Keratinocyte (primary cell): Measurements from ENCODE around the gene RTP3. TPM values are rescaled to one million over a fixed set of nuclear protein-coding genes. Genes with fewer than 3 reads are reported as not detected.

ENCODE experiments used
- DNase-seq: peaks from one replicate; pipeline ENCODE4 v3.0.0-alpha.2; 2011; ENCODE audit warnings: low read depth, missing footprints, low spot score
- FAIRE-seq: peaks from 2 replicates; lab custom pipeline; 2011; peaks lifted over from hg19 to GRCh38; lab: Jason Lieb, UNC
- H2AFZ ChIP-seq: 2 replicates; pipeline ENCODE4 v1.6.0; 2012; ENCODE audit warnings: low read length, control low read depth, inconsistent platforms; ENCODE audit not compliant: control insufficient read depth
- H3K27ac ChIP-seq: 2 replicates; pipeline ENCODE4 v1.5.1; 2011; ENCODE audit warnings: low read length; ENCODE audit not compliant: control insufficient read depth, insufficient read depth
- H3K27me3 ChIP-seq: 3 replicates; pipeline ENCODE4 v1.6.0; 2011; ENCODE audit warnings: low read length; ENCODE audit not compliant: control insufficient read depth, insufficient read depth; ENCODE audit errors: extremely low read depth
- H3K36me3 ChIP-seq, 2 experiments: 2 replicates in 1 of 2; 3 replicates in 1 of 2; pipeline ENCODE4 v1.5.1; 2011; ENCODE audit warnings: low read length in 2 of 2, mild to moderate bottlenecking in 1 of 2; ENCODE audit not compliant: control insufficient read depth in 2 of 2, insufficient read depth in 2 of 2; ENCODE audit errors: extremely low read depth in 1 of 2
- H3K4me1 ChIP-seq: 3 replicates; pipeline ENCODE4 v1.5.1; 2011; ENCODE audit warnings: low read length; ENCODE audit not compliant: control insufficient read depth, insufficient read depth; ENCODE audit errors: extremely low read depth
- H3K4me2 ChIP-seq: 3 replicates; pipeline ENCODE4 v1.6.0; 2011; ENCODE audit warnings: low read depth, low read length; ENCODE audit not compliant: control insufficient read depth, insufficient read depth; ENCODE audit errors: extremely low read depth
- H3K4me3 ChIP-seq, 3 experiments: fragments of 200-600 bp in 1 of 3; sonication (generic) in 1 of 3; 2 replicates in 2 of 3; 3 replicates in 1 of 3; pipeline ENCODE4 v1.5.1; 2011 to 2016; ENCODE audit warnings: low read length in 3 of 3, mild to moderate bottlenecking in 3 of 3, control low read depth in 2 of 3, inconsistent platforms in 1 of 3, low read depth in 1 of 3, mixed read lengths in 1 of 3, mixed run types in 1 of 3, moderate library complexity in 1 of 3; ENCODE audit not compliant: control insufficient read depth in 2 of 3, insufficient read depth in 2 of 3; ENCODE audit errors: extremely low read depth in 1 of 3
- H3K79me2 ChIP-seq: 2 replicates; pipeline ENCODE4 v1.6.0; 2012; ENCODE audit warnings: low read length; ENCODE audit not compliant: control insufficient read depth, insufficient read depth
- H3K9ac ChIP-seq: 3 replicates; pipeline ENCODE4 v1.6.0; 2011; ENCODE audit warnings: low read length; ENCODE audit not compliant: control insufficient read depth, insufficient read depth; ENCODE audit errors: extremely low read depth
- H3K9me1 ChIP-seq: 3 replicates; pipeline ENCODE4 v1.6.0; 2011; ENCODE audit warnings: low read length; ENCODE audit not compliant: control insufficient read depth, insufficient read depth; ENCODE audit errors: extremely low read depth
- H3K9me3 ChIP-seq: 2 replicates; pipeline ENCODE4 v1.5.1; 2012; ENCODE audit warnings: low read depth, low read length; ENCODE audit not compliant: control insufficient read depth
- H4K20me1 ChIP-seq: 3 replicates; pipeline ENCODE4 v1.6.0; 2011; ENCODE audit warnings: low read length; ENCODE audit not compliant: control insufficient read depth, insufficient read depth; ENCODE audit errors: extremely low read depth
- EZH2 ChIP-seq: IDR thresholded peaks from one replicate; pipeline ENCODE4 v1.6.1; 2012; ENCODE audit warnings: inconsistent platforms, mild to moderate bottlenecking, low read length, moderate library complexity
- dilution Hi-C: fragments of 300-500 bp; cut with MboI; formaldehyde crosslinking; loops from one replicate; pipeline ENCODE4 v1.7.0; 2020; ENCODE audit warnings: low sequenced_read_pairs; ENCODE audit not compliant: extremely low pct_ligation_motif_present
- polyA plus RNA-seq, 5 experiments: library from polyadenylated mRNA; depleted of rRNA in 3 of 5; stranded (reverse) in 3 of 5; stranded (forward) in 1 of 5; unstranded in 1 of 5; fragments of >200 nt; gene quantifications; 1 replicate in 1 of 5; 2 replicates in 3 of 5; 3 replicates in 1 of 5; pipeline versions ENCODE4 v1.2.1 to v1.2.3, GENCODE V29; 2011 to 2012; ENCODE audit warnings: missing spikeins in 2 of 5, low read depth in 1 of 5, low replicate concordance in 1 of 5
- TF ChIP-seq, protein P1 (sequence below), 3 experiments: IDR thresholded peaks in 1 of 3; conservative IDR thresholded peaks in 1 of 3; optimal IDR thresholded peaks in 1 of 3; 2 replicates in 2 of 3; 3 replicates in 1 of 3; pipeline versions ENCODE3 to v1.5.1; 2011; ENCODE audit warnings: low read length in 3 of 3, mild to moderate bottlenecking in 3 of 3, moderate library complexity in 2 of 3, control low read depth in 1 of 3, inconsistent platforms in 1 of 3; ENCODE audit not compliant: insufficient read depth in 2 of 3; ENCODE audit errors: extremely low read depth in 1 of 3

Gene RTP3
- polyA plus RNA-seq, 1 donor (not counting 4 experiments of a cell fraction or from before 2014, with no cell fraction given), result not detected

GRCh38 chr3:46527239-46527638, 29.5 kb downstream of the RTP3 start:
- Histone ChIP-seq H3K4me3 (no peak overlapping the region), H3K9ac (no peak overlapping the region), H3K27me3 (no peaks in the 10 kb centered on the region), H3K79me2 (no peaks in the 10 kb centered on the region), H3K9me1 (no peaks in the 10 kb centered on the region), H3K9me3 (no peaks in the 10 kb centered on the region), H4K20me1 (no peaks in the 10 kb centered on the region), H2AFZ (no peak overlapping the region), H3K27ac (no peak overlapping the region), H3K4me1 (peaks cover 19% of the 10 kb centered on the region), H3K36me3 (no peaks in the 10 kb centered on the region), H3K4me2 (no peak overlapping the region)
- peak; percentile 13 for FAIRE-seq
- TF ChIP-seq, protein P1, sequence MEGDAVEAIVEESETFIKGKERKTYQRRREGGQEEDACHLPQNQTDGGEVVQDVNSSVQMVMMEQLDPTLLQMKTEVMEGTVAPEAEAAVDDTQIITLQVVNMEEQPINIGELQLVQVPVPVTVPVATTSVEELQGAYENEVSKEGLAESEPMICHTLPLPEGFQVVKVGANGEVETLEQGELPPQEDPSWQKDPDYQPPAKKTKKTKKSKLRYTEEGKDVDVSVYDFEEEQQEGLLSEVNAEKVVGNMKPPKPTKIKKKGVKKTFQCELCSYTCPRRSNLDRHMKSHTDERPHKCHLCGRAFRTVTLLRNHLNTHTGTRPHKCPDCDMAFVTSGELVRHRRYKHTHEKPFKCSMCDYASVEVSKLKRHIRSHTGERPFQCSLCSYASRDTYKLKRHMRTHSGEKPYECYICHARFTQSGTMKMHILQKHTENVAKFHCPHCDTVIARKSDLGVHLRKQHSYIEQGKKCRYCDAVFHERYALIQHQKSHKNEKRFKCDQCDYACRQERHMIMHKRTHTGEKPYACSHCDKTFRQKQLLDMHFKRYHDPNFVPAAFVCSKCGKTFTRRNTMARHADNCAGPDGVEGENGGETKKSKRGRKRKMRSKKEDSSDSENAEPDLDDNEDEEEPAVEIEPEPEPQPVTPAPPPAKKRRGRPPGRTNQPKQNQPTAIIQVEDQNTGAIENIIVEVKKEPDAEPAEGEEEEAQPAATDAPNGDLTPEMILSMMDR (optimal IDR thresholded peaks at IDR 0.05 in 1 of 3, IDR thresholded peaks at IDR 0.05 in 1 of 3, conservative IDR thresholded peaks at IDR 0.05 in 1 of 3; ENCODE audit: extremely low read depth in 1 of 3, insufficient read depth in 2 of 3, low read length in 3 of 3), result no peak
- TF ChIP-seq EZH2, result no peak
- dilution Hi-C loops, result no loop called here
- no peak for DNase-seq

DNA sequence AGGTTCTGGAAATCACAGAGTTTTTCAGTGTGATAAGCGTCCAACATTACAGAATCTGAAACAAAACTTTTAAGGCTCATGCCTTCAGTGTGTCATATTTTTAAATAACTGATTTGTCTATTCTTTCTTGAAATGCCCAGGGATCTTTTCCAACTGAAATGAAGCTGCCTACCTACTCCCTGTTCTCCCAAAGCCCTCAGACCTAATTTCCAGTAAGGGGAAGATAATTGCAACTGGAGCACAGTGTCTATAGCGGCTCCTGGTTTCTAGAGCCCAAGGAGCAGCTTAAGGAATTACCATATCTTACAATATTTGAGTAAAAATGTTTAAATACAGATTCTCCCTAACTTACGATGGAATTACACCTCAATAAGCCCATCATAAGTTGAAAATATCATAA, 35.3 kb downstream of the RTP3 start:
- Histone ChIP-seq H3K4me3 (no peak overlapping the region), H3K27ac (no peak overlapping the region), H3K36me3 (no peaks in the 10 kb centered on the region), H3K27me3 (no peaks in the 10 kb centered on the region), H3K9me3 (no peaks in the 10 kb centered on the region), H3K4me2 (no peak overlapping the region), H3K4me1 (peaks cover 19% of the 10 kb centered on the region), H3K79me2 (no peaks in the 10 kb centered on the region), H3K9ac (no peak overlapping the region), H4K20me1 (no peaks in the 10 kb centered on the region), H3K9me1 (no peaks in the 10 kb centered on the region), H2AFZ (no peak overlapping the region)
- no peak for FAIRE-seq
- DNase-seq, result no peak
- TF ChIP-seq, protein P1 (optimal IDR thresholded peaks at IDR 0.05 in 1 of 3, IDR thresholded peaks at IDR 0.05 in 1 of 3, conservative IDR thresholded peaks at IDR 0.05 in 1 of 3; ENCODE audit: extremely low read depth in 1 of 3, insufficient read depth in 2 of 3, low read length in 3 of 3), result no peak
- dilution Hi-C loops, result no loop called here
